IMR-90 (cell line): Measurements from ENCODE around the gene BCAS1. TPM values are rescaled to one million over a fixed set of nuclear protein-coding genes. Genes with fewer than 3 reads are reported as not detected.

Experiments used
- ATAC-seq: fragments of 200-7000 bp; cut with Tn5 transposase; 2 replicates; pipeline ENCODE4 v1.9.1; 2020; ENCODE audit warnings: low read depth, mild to moderate bottlenecking, moderate library complexity
- BruUV-seq: library from RNA; stranded (reverse); fragments of 400-500 nt; replicated peaks from 2 replicates; lab custom pipeline; 2021; lab: Mats Ljungman, UMichigan
- CTCF ChIA-PET: fragments of 300-600 bp; formaldehyde crosslinking; extraction: SDS; loops from one replicate; lab custom pipeline; 2021; ENCODE audit warnings: antibody characterized with exemption; lab: Yijun Ruan, JAX
- POLR2A ChIA-PET: fragments of 300-600 bp; sonication (Branson Sonifier 250); formaldehyde crosslinking; loops from one replicate; lab custom pipeline; 2022; ENCODE audit warnings: antibody characterized with exemption; ENCODE audit not compliant: unreplicated experiment; lab: Charles Lee
- DNase-seq: peaks from one replicate; pipeline ENCODE4 v3.0.0; 2013
- H2AFZ ChIP-seq: replicated peaks from 2 replicates; pipeline ENCODE3; 2013; ENCODE audit warnings: low read length, mild to moderate bottlenecking; ENCODE audit not compliant: poor library complexity
- H2AK5ac ChIP-seq: 2 replicates; pipeline ENCODE4 v1.6.1; 2013; ENCODE audit warnings: low read depth, low read length, inconsistent platforms
- H2AK9ac ChIP-seq: replicated peaks from 2 replicates; pipeline ENCODE3; 2013; ENCODE audit warnings: mild to moderate bottlenecking, low read depth, low read length, moderate library complexity; ENCODE audit not compliant: poor library complexity
- H2BK120ac ChIP-seq: 2 replicates; pipeline ENCODE4 v1.6.1; 2013; ENCODE audit warnings: low read depth, low read length, inconsistent platforms
- H2BK15ac ChIP-seq: 3 replicates; pipeline ENCODE4 v1.6.1; 2013; ENCODE audit warnings: low read depth, low read length, inconsistent platforms
- H2BK20ac ChIP-seq: 2 replicates; pipeline ENCODE4 v1.6.1; 2013; ENCODE audit warnings: low read depth, mild to moderate bottlenecking, inconsistent platforms, low read length, moderate library complexity
- H2BK5ac ChIP-seq: 2 replicates; pipeline ENCODE4 v1.6.1; 2013; ENCODE audit warnings: mild to moderate bottlenecking, low read depth, low read length, inconsistent platforms; ENCODE audit not compliant: poor library complexity, severe bottlenecking
- H3K14ac ChIP-seq: replicated peaks from 2 replicates; pipeline ENCODE4 v1.6.1; 2013; ENCODE audit warnings: low read depth, low read length, inconsistent platforms
- H3K18ac ChIP-seq: 2 replicates; pipeline ENCODE4 v1.6.1; 2013; ENCODE audit warnings: low read depth, low read length, control low read depth
- H3K23ac ChIP-seq: 2 replicates; pipeline ENCODE4 v1.6.1; 2013; ENCODE audit warnings: low read depth, low read length, inconsistent platforms
- H3K27ac ChIP-seq: 2 replicates; pipeline ENCODE4 v1.5.1; 2013; ENCODE audit warnings: mild to moderate bottlenecking, control low read depth, low read length; ENCODE audit not compliant: insufficient read depth
- H3K27me3 ChIP-seq: 2 replicates; pipeline ENCODE4 v1.6.1; 2013; ENCODE audit warnings: low read length; ENCODE audit not compliant: control insufficient read depth, insufficient read depth
- H3K36me3 ChIP-seq: 2 replicates; pipeline ENCODE4 v1.6.1; 2013; ENCODE audit warnings: low read length, mixed read lengths; ENCODE audit not compliant: control insufficient read depth, insufficient read depth
- H3K4ac ChIP-seq: 2 replicates; pipeline ENCODE4 v1.6.1; 2013; ENCODE audit warnings: low read depth, low read length, inconsistent platforms
- H3K4me1 ChIP-seq: 2 replicates; pipeline ENCODE4 v1.6.1; 2013; ENCODE audit warnings: low read length, mixed read lengths; ENCODE audit not compliant: control insufficient read depth, insufficient read depth
- H3K4me2 ChIP-seq: 2 replicates; pipeline ENCODE4 v1.6.1; 2013; ENCODE audit warnings: low read depth, mild to moderate bottlenecking, control low read depth, low read length, moderate library complexity
- H3K4me3 ChIP-seq: 2 replicates; pipeline ENCODE4 v1.5.1; 2013; ENCODE audit warnings: low read depth, mild to moderate bottlenecking, control low read depth, low read length, moderate library complexity; ENCODE audit not compliant: insufficient read depth
- H3K56ac ChIP-seq: 2 replicates; pipeline ENCODE4 v1.6.1; 2013; ENCODE audit warnings: low read length, inconsistent platforms; ENCODE audit not compliant: insufficient read depth; ENCODE audit errors: extremely low read depth
- H3K79me1 ChIP-seq, 2 experiments: 2 replicates each; pipeline ENCODE4 v1.6.1; 2013; ENCODE audit warnings: low read length in 2 of 2, inconsistent platforms in 1 of 2, low read depth in 1 of 2
- H3K9ac ChIP-seq: 2 replicates; pipeline ENCODE4 v1.6.1; 2013; ENCODE audit warnings: low read depth, low read length, control low read depth
- H3K9me1 ChIP-seq: 2 replicates; pipeline ENCODE4 v1.6.1; 2013; ENCODE audit warnings: low read length, inconsistent platforms; ENCODE audit not compliant: insufficient read depth
- H3K9me3 ChIP-seq: 2 replicates; pipeline ENCODE4 v1.6.1; 2013; ENCODE audit warnings: low read length; ENCODE audit not compliant: control insufficient read depth, insufficient read depth
- H4K20me1 ChIP-seq: 2 replicates; pipeline ENCODE4 v1.6.1; 2013; ENCODE audit warnings: low read length, inconsistent platforms; ENCODE audit not compliant: insufficient read depth
- H4K5ac ChIP-seq: 2 replicates; pipeline ENCODE4 v1.6.1; 2013; ENCODE audit warnings: mild to moderate bottlenecking, low read depth, low read length, control low read depth
- H4K8ac ChIP-seq, 2 experiments: 2 replicates each; pipeline ENCODE4 v1.6.1; 2013; ENCODE audit warnings: low read depth in 2 of 2, low read length in 2 of 2, control low read depth in 1 of 2, inconsistent platforms in 1 of 2
- H4K91ac ChIP-seq: 2 replicates; pipeline ENCODE4 v1.6.1; 2013; ENCODE audit warnings: low read depth, low read length, inconsistent platforms; ENCODE audit not compliant: insufficient read depth
- CEBPB ChIP-seq: IDR thresholded peaks from 2 replicates; pipeline ENCODE4 v1.6.1; 2012; ENCODE audit warnings: low read depth, low read length, improper control_type of control experiment
- FOS ChIP-seq: fragments of 150-350 bp; IDR thresholded peaks from 2 replicates; pipeline ENCODE4 v1.6.1; 2016; ENCODE audit warnings: low read depth, low read length
- MAFK ChIP-seq: IDR thresholded peaks from 2 replicates; pipeline ENCODE4 v1.6.1; 2012; ENCODE audit warnings: low read depth, low read length, improper control_type of control experiment
- MAZ ChIP-seq: IDR thresholded peaks from 2 replicates; pipeline ENCODE4 v1.6.1; 2012; ENCODE audit warnings: low read depth, mild to moderate bottlenecking, low read length, improper control_type of control experiment, moderate library complexity, borderline replicate concordance
- MXI1 ChIP-seq: IDR thresholded peaks from 2 replicates; pipeline ENCODE4 v1.6.1; 2012; ENCODE audit warnings: low read depth, mild to moderate bottlenecking, low read length, moderate library complexity, borderline replicate concordance
- NFE2L2 ChIP-seq: fragments of 150-350 bp; IDR thresholded peaks from 2 replicates; pipeline ENCODE4 v1.6.1; 2016; ENCODE audit warnings: low read depth, mild to moderate bottlenecking, low read length
- USF2 ChIP-seq: fragments of 150-350 bp; IDR thresholded peaks from 2 replicates; pipeline ENCODE4 v1.6.1; 2017; ENCODE audit warnings: mild to moderate bottlenecking, antibody characterized with exemption, low read length, low read depth
- WGBS, 2 experiments: methylation state at CpG; one replicate each; pipeline versions ENCODE4 v1.1.5 to v1.1.7; 2013; ENCODE audit warnings: missing lambda C conversion rate in 2 of 2; ENCODE audit not compliant: insufficient read length in 1 of 2; ENCODE audit errors: extremely low coverage in 2 of 2; 5-methylcytosine and 5-hydroxymethylcytosine counted together
- dilution Hi-C: fragments of 300-500 bp; cut with HindIII; formaldehyde crosslinking; loops from one replicate; pipeline ENCODE4 v1.14.3; 2018; ENCODE audit warnings: low sequenced_read_pairs; ENCODE audit not compliant: unreplicated experiment
- in situ Hi-C: fragments of 300-500 bp; cut with MboI; formaldehyde crosslinking; loops from 3 replicates; pipeline ENCODE4 v1.14.3; 2019; ENCODE audit warnings: low sequenced_read_pairs, inconsistent platforms, mixed read lengths
- intact Hi-C: fragments of 100-400 bp; cut with micrococcal nuclease; formaldehyde crosslinking; loops from 2 replicates; pipeline ENCODE4 v1.10.0; 2022
- polyA plus RNA-seq, 3 experiments: library from polyadenylated mRNA; depleted of rRNA; stranded (reverse); fragments of >200 nt; gene quantifications; 2 replicates each; pipeline ENCODE4 v1.2.3, GENCODE V29; 2012; ENCODE audit warnings: low replicate concordance in 1 of 3
- total RNA-seq: library from RNA; depleted of rRNA; stranded (reverse); fragments of >200 nt; gene quantifications from 2 replicates; pipeline ENCODE4 v1.2.3, GENCODE V29; 2012

The BCAS1 gene
- total and polyA plus RNA-seq, 2 of the 4 experiments (the other 2 are of a cell fraction) = under 0.01 TPM; not detected in 1

DNA sequence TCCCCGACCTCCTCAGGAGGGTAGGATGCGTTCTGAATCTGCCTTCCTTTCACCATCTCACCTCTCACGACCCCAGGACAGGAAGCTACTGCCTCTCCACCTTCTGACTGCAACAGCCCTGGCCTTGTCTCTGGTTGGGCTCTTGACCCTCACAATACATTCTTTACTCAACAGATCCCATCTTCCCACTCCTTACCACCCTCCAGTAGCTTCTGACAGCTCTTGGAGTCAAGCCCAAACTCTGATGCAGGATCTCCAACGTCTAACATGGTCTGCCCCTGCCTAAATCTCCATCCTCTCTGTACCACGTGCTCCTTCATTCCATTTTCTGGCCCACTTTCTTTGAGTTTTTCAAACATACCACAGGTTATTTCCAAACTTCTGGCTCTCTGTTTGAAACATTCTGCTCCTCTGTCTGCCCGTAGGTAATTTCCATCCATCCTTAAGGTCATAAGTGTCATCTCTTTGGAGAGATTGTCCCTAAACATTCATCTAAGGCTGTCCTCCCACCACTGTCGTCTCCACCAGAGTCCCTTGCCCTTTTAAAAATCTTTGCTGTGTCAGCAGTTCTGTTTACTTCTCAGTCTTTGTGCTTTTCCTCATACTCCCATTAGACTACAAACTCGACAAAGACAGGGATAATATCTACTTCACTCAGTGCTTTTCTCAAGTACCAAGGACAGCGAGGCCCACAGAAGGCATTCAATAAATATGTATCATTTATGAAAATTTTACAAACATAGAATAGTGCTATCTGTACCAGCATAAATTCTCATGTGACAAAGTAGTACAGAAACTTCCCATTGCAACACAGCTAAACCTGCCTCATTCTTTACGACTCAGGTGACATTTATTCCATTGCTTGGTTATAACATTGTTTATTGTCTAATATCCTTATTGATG lies 73.6 kb downstream of the BCAS1 start:
- Histone ChIP-seq H2BK15ac (no peak overlapping the region), H4K20me1 (no peaks in the 10 kb centered on the region), H3K9me3 (no peaks in the 10 kb centered on the region), H3K4me1 (no peaks in the 10 kb centered on the region), H3K9ac (no peak overlapping the region), H3K4me2 (no peak overlapping the region), H3K18ac (no peak overlapping the region), H2AFZ (no peak overlapping the region), H3K36me3 (no peaks in the 10 kb centered on the region), H3K79me1 (no peaks in the 10 kb centered on the region), H3K14ac (no peak overlapping the region), H2BK5ac (no peak overlapping the region), H2AK5ac (no peak overlapping the region), H3K27ac (no peak overlapping the region), H2AK9ac (no peak overlapping the region), H4K5ac (no peak overlapping the region), H2BK20ac (no peak overlapping the region), H3K23ac (no peak overlapping the region), H2BK120ac (no peak overlapping the region), H3K9me1 (no peaks in the 10 kb centered on the region), H3K4ac (no peak overlapping the region), H4K91ac (no peak overlapping the region), H4K8ac (no peak overlapping the region), H3K27me3 (no peaks in the 10 kb centered on the region), H3K4me3 (no peak overlapping the region), H3K56ac (no peak overlapping the region)
- WGBS, 2 experiments = 42% methylated on average over 2 of the region's 10 CpGs; no CpG with 5 or more reads in 1 of the 2 experiments
- in situ Hi-C loops = loop anchor here (25.0 kb wide), 3 partner anchors 90 to 1760 kb away; no protein-coding TSS in a partner anchor
- ATAC-seq (no peak), DNase-seq (no peak)
- dilution Hi-C loops = no loop called here
- TF ChIP-seq MAFK (peak; percentile 98), MAZ (no peak), FOS (no peak), NFE2L2 (no peak), CEBPB (no peak), USF2 (no peak), MXI1 (no peak)
- CTCF ChIA-PET = no interaction called here
- POLR2A ChIA-PET = no interaction called here
- no TSS peak for BruUV-seq
- intact Hi-C loops = no loop called here
